Liver (tissue), 9 donors: ENCODE data around the gene SCRN2. TPM values are rescaled to one million over a fixed set of nuclear protein-coding genes. Genes with fewer than 3 reads are reported as not detected.

Experiments used
- DNase-seq: peaks from one replicate; pipeline ENCODE4 v3.0.0-alpha.2; 2017; ENCODE audit warnings: low spot score
- H3K27ac ChIP-seq, 2 donors: one replicate each; pipeline ENCODE4 v1.7.0; 2013; ENCODE audit warnings: inconsistent platforms in 2 of 2, low read length in 2 of 2, control low read depth in 1 of 2, low read depth in 1 of 2, mild to moderate bottlenecking in 1 of 2
- H3K27me3 ChIP-seq, 4 donors: one replicate each; pipeline versions ENCODE4 v1.6.1 to v1.7.0; 2013; ENCODE audit warnings: low read length in 3 of 4, inconsistent platforms in 1 of 4, mild to moderate bottlenecking in 1 of 4, moderate library complexity in 1 of 4; ENCODE audit not compliant: control insufficient read depth in 4 of 4, insufficient read depth in 4 of 4
- H3K36me3 ChIP-seq, 4 donors: one replicate each; pipeline versions ENCODE4 v1.6.1 to v1.7.0; 2013; ENCODE audit warnings: low read length in 3 of 4, mild to moderate bottlenecking in 3 of 4, low read depth in 1 of 4, moderate library complexity in 1 of 4; ENCODE audit not compliant: control insufficient read depth in 4 of 4, insufficient read depth in 3 of 4
- H3K4me1 ChIP-seq, 4 donors: one replicate each; pipeline versions ENCODE4 v1.6.1 to v1.7.0; 2013; ENCODE audit warnings: low read length in 3 of 4, mild to moderate bottlenecking in 3 of 4, moderate library complexity in 1 of 4; ENCODE audit not compliant: control insufficient read depth in 4 of 4, insufficient read depth in 4 of 4
- H3K4me3 ChIP-seq, 3 donors: one replicate each; pipeline versions ENCODE4 v1.6.1 to v1.7.0; 2013; ENCODE audit warnings: low read length in 3 of 3, control low read depth in 1 of 3, low read depth in 1 of 3, mild to moderate bottlenecking in 1 of 3
- H3K9ac ChIP-seq, 2 donors: one replicate each; pipeline ENCODE4 v1.7.0; 2013; ENCODE audit warnings: low read length in 2 of 2, mild to moderate bottlenecking in 2 of 2, moderate library complexity in 2 of 2, control low read depth in 1 of 2, low read depth in 1 of 2
- H3K9me3 ChIP-seq, 4 donors: one replicate each; pipeline versions ENCODE4 v1.6.1 to v1.7.0; 2013; ENCODE audit warnings: low read length in 3 of 4; ENCODE audit not compliant: control insufficient read depth in 4 of 4
- EGR1 ChIP-seq, 2 donors: IDR thresholded peaks; 2 replicates each; pipeline ENCODE4 v1.6.1; 2016 to 2018; ENCODE audit warnings: antibody characterized with exemption in 2 of 2, low read depth in 2 of 2
- FOXA1 ChIP-seq: IDR thresholded peaks from 2 replicates; pipeline ENCODE4 v1.6.1; 2016; ENCODE audit warnings: antibody characterized with exemption
- FOXA2 ChIP-seq: IDR thresholded peaks from 2 replicates; pipeline ENCODE4 v1.6.1; 2016; ENCODE audit warnings: antibody characterized with exemption
- GABPA ChIP-seq, 2 donors: IDR thresholded peaks in 1 of 2; conservative IDR thresholded peaks in 1 of 2; 2 replicates each; pipeline ENCODE4 v1.6.1; 2016; ENCODE audit warnings: antibody characterized with exemption in 2 of 2, mild to moderate bottlenecking in 1 of 2, moderate library complexity in 1 of 2
- HNF4A ChIP-seq, 2 donors: conservative IDR thresholded peaks; 2 replicates each; pipeline ENCODE4 v1.6.1; 2016; ENCODE audit warnings: antibody characterized with exemption in 2 of 2, mild to moderate bottlenecking in 2 of 2
- HNF4G ChIP-seq: IDR thresholded peaks from 2 replicates; pipeline ENCODE4 v1.6.1; 2016; ENCODE audit warnings: antibody characterized with exemption
- JUND ChIP-seq, 2 donors: IDR thresholded peaks; 2 replicates each; pipeline ENCODE4 v1.6.1; 2016; ENCODE audit warnings: antibody characterized with exemption in 2 of 2
- NR2F2 ChIP-seq: IDR thresholded peaks from 2 replicates; pipeline ENCODE4 v1.6.1; 2016; ENCODE audit warnings: antibody characterized with exemption
- RAD21 ChIP-seq, 2 donors: IDR thresholded peaks; 2 replicates each; pipeline ENCODE4 v1.6.1; 2016; ENCODE audit warnings: antibody characterized with exemption in 2 of 2, mild to moderate bottlenecking in 2 of 2
- RXRA ChIP-seq, 2 donors: IDR thresholded peaks; 2 replicates each; pipeline ENCODE4 v1.6.1; 2017 to 2018; ENCODE audit warnings: antibody characterized with exemption in 2 of 2, mild to moderate bottlenecking in 1 of 2
- SP1 ChIP-seq: IDR thresholded peaks from 2 replicates; pipeline ENCODE4 v1.6.1; 2018; ENCODE audit warnings: antibody characterized with exemption, mild to moderate bottlenecking
- ZBTB33 ChIP-seq: IDR thresholded peaks from 2 replicates; pipeline ENCODE4 v1.6.1; 2016; ENCODE audit warnings: antibody characterized with exemption
- WGBS: extraction: QIAGEN DNeasy Blood & Tissue Kit; methylation state at CpG from one replicate; pipeline ENCODE4 v1.1.7; 2013; 5-methylcytosine and 5-hydroxymethylcytosine counted together
- polyA plus RNA-seq, 2 donors: library from polyadenylated mRNA; stranded (reverse) in 1 of 2; unstranded in 1 of 2; fragments of 200-250 nt in 1 of 2; fragments of >200 nt in 1 of 2; fragmentation: Nextera tagmentation in 1 of 2; extraction: Ambion mirVana in 1 of 2; gene quantifications; one replicate each; pipeline versions ENCODE4 v1.2.1 to v1.2.3, GENCODE V29; 2013 to 2015
- total RNA-seq, 2 donors: library from RNA; depleted of rRNA; stranded (reverse); fragments of >200 nt; gene quantifications; one replicate each; pipeline ENCODE4 v1.2.3, GENCODE V29; 2014
- TF ChIP-seq, protein P1 (sequence below): IDR thresholded peaks from 2 replicates; pipeline ENCODE4 v1.6.1; 2016; ENCODE audit warnings: antibody characterized with exemption
- donor health status: healthy.
- donor health status: healthy.
- donor health status: healthy.
- donor health status: healthy.
- donor health status: healthy.

The SCRN2 gene
- total and polyA plus RNA-seq, 4 donors, result 17.8 to 27.4 (median 20.3) TPM

GRCh38 chr17:47816947-47817346 lies 24.1 kb downstream of the SCRN2 start:
- Histone ChIP-seq H3K27me3 (no peaks in the 10 kb centered on the region), H3K9me3 (no peaks in the 10 kb centered on the region), H3K36me3 (peaks cover 0 to 8% (median 2%) of the 10 kb centered on the region in 4 donors), H3K4me1 (peaks cover 0 to 14% (median 4%) of the 10 kb centered on the region in 4 donors), H3K27ac (no peak overlapping the region), H3K4me3 (no peak overlapping the region), H3K9ac (no peak overlapping the region)
- 95% methylated on average over 10 of the region's 10 CpGs for WGBS
- TF ChIP-seq FOXA1 (no peak), NR2F2 (no peak), ZBTB33 (no peak), RXRA (IDR thresholded peaks at IDR 0.05) (no peak)
- no peak for DNase-seq

DNA sequence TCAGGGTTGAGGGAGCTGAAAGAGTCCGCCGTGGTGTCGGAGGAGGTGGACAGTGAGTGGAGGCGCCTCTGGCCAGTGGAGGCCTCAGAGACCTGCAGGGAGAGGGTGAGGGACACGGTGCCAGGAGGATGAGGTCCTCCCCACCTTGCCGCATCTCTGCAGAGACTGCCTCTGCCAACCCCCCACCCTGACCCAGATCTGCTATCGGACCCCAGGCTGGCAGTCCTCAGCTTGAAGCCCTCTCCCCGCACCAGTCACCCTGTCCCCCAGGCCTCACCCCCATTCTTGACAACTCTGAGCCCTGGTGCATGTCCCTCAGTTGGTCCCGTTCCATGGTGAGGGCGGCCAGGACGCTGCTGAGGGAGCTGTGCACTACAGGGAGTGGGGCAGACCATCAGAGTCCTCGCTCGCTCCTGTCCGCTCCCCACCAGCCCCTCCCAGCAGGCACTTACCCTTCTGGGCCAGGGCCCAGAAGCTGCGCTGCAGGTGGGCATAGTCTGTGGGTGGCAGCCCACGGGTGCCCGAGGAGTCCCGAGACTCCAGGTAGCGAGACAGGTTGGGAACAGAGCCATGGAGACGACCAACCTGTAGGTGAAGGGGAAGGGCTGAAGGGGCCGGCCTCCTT lies 24.9 kb downstream of the SCRN2 start:
- H3K27me3 ChIP-seq, result no peaks in the 10 kb centered on the region
- 96% methylated on average over 21 of the region's 21 CpGs for WGBS
- H3K36me3 ChIP-seq, result peaks cover 0 to 8% (median 2%) of the 10 kb centered on the region in 4 donors
- no peak overlapping the region for H3K27ac ChIP-seq
- no peak overlapping the region for H3K9ac ChIP-seq
- H3K4me3 ChIP-seq, result no peak overlapping the region
- H3K9me3 ChIP-seq, result no peaks in the 10 kb centered on the region
- no peak for DNase-seq
- H3K4me1 ChIP-seq, result peaks cover 0 to 10% (median 2%) of the 10 kb centered on the region in 4 donors
- TF ChIP-seq HNF4G, result no peak
- no peak for TF ChIP-seq FOXA2
- TF ChIP-seq GABPA (IDR thresholded peaks at IDR 0.05 in 1 of 2, conservative IDR thresholded peaks at IDR 0.05 in 1 of 2), result no peak
- TF ChIP-seq, protein P1, sequence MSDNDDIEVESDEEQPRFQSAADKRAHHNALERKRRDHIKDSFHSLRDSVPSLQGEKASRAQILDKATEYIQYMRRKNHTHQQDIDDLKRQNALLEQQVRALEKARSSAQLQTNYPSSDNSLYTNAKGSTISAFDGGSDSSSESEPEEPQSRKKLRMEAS, result no peak
- TF ChIP-seq RXRA (IDR thresholded peaks at IDR 0.05), result no peak
- no peak for TF ChIP-seq EGR1 (IDR thresholded peaks at IDR 0.05; ENCODE audit: low read depth in 2 of 2)
- TF ChIP-seq RAD21 (IDR thresholded peaks at IDR 0.05), result no peak
- TF ChIP-seq HNF4A (conservative IDR thresholded peaks at IDR 0.05), result no peak
- no peak for TF ChIP-seq SP1
- TF ChIP-seq JUND (IDR thresholded peaks at IDR 0.05), result no peak

DNA sequence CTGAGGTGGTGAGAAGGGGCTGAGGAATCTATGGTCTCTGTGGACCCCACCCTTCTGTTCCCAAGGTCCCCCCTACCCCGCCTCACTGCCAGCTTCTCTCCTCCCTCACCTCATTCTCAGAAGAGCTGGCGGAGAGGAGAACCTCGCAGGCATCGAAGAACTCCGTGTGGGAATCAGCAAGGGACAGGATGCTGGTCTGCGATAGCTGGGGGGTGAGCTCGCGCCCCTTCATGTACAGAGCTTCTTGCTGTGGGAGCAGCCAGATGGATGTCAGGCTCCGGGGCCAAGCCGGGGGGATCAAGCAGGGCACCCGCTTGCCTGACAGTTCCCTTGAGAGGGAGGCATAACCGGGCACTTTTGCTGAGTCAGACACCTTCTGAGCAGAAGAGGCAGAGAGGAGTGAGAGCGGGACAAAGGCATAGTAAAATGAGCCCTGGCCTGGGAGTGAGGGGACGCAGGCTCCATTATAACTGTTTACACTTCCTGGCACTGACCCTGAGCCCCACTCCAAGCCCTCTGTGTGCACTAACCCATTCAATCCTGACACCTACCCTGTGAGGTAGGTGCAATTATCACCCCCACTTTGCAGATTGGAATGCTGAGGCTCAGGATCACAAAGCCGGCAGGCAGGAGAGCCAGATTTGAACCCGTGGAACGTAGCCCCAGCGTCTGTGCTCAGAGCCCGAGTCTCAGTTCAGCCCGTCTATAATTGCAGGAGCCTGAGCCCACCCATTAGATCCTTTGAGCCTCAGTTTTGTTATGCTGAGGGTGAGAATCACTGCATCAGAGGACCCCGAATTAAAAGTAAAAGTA lies 25.8 kb downstream of the SCRN2 start:
- Histone ChIP-seq H3K27ac (no peak overlapping the region), H3K27me3 (no peaks in the 10 kb centered on the region), H3K9me3 (no peaks in the 10 kb centered on the region), H3K4me1 (peaks cover 0 to 1% (median 0%) of the 10 kb centered on the region in 4 donors), H3K9ac (no peak overlapping the region), H3K4me3 (no peak overlapping the region), H3K36me3 (peaks cover 0 to 8% (median 2%) of the 10 kb centered on the region in 4 donors)
- no peak for DNase-seq
- WGBS, result 94% methylated on average over 21 of the region's 21 CpGs
- no peak for TF ChIP-seq GABPA (IDR thresholded peaks at IDR 0.05 in 1 of 2, conservative IDR thresholded peaks at IDR 0.05 in 1 of 2)
